Fibroblast of mammary gland (primary cell): ENCODE measurements around the gene IFNL3.

ENCODE experiments used
- DNase-seq: peaks from one replicate; pipeline ENCODE4 v3.0.0-alpha.2; 2010; ENCODE audit warnings: low read depth
- H3K4me3 ChIP-seq: 2 replicates; pipeline ENCODE4 v1.5.1; 2011; ENCODE audit warnings: low read depth, mild to moderate bottlenecking, low read length, moderate library complexity; ENCODE audit not compliant: control insufficient read depth
- CTCF ChIP-seq: conservative IDR thresholded peaks from 2 replicates; pipeline ENCODE4 v1.5.1; 2011; ENCODE audit warnings: low read depth, low read length, inconsistent platforms; ENCODE audit not compliant: control insufficient read depth, insufficient read depth

The IFNL3 gene

GRCh38 chr19:39196860-39197562, 47.8 kb downstream of the IFNL3 start, which contains the start of gene NCCRP1:
TSS of gene NCCRP1 (plus strand) at chr19:39196964. CDS start at chr19:39196983, 19 bp downstream.
- H3K4me3 ChIP-seq: no peak within 1 kb of the TSS
- TF ChIP-seq CTCF: no peak

DNA sequence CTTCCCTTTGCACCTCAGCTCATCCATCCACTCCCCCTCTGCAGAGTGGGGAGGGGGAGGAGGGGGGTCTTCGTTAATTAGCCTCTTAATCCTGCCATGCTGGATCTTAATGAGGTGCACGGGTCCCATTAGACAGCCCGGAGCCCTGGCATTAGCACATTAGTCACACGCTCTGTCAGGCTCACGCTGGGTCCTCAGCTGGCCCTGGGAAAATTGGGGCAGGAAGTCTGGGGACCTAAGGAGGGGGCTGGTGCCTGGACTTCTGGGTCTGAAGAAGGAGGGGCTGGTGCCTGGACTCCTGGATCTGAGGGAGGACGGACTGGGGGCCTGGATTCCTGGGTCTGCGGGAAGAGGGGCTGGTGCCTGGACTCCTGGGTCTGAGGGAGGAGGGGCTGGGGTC, 48.5 kb downstream of the IFNL3 start:
- DNase-seq: no peak
- no peak overlapping the region for H3K4me3 ChIP-seq
- no peak for TF ChIP-seq CTCF

More at GRCh38 chr19:39196860-39197562, 47.8 kb downstream of the IFNL3 start, which contains the start of gene NCCRP1:
- no peak for DNase-seq

DNA sequence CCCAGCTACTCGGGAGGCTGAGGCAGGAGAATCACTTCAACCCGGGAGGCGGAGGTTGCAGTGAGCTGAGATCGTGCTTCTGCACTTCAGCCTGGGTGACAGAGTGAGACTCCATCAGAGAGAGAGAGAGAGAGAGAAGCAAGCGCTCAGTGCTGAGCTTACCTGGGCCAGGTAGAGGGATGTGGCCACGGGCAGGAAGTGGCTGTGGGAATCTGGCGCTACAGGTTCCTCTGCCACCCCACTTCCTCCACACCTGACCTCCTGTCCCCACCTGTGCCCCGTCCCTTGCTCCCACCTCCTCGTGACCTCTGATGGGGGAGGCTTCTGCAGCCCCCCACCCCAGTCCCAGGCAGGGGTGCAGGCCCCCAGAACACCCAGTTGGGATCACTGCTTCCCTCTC, 49.1 kb downstream of the IFNL3 start:
- no peak for TF ChIP-seq CTCF
- H3K4me3 ChIP-seq: no peak overlapping the region
- DNase-seq: no peak

DNA sequence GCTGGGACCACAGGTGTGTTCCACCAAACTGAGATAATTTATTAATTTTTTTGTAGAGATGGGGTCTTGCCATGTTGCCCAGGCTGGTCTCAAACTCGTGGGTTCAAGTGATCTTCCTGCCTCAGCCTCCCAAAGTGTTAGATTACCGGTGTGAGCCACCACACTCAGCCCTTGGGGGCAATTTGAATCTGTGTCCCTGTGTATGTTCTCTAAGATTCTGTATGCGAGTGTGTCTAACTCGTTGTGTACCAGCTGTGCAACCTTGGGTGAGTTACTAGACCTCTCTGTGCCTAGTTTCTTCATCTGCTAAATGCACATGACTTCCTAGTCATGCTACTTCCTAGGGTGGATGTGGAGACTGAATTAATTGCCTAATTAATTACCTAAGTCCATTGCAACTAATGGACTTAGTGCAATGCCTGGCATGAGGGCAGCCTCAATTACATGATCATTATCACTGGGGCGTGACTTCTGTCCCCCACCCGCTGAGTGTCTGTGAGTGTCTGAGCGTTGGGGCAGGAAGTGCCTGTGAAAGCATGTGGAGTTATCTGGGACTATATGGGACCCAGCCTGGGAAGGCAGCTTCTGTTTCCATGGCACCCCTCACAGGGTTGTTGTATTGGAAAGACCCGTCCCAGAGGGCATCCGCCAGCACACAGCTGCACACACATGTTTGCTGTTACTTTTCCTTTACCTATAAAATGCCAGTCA, 49.8 kb downstream of the IFNL3 start:
- DNase-seq: no peak
- no peak for TF ChIP-seq CTCF
- no peak overlapping the region for H3K4me3 ChIP-seq

DNA sequence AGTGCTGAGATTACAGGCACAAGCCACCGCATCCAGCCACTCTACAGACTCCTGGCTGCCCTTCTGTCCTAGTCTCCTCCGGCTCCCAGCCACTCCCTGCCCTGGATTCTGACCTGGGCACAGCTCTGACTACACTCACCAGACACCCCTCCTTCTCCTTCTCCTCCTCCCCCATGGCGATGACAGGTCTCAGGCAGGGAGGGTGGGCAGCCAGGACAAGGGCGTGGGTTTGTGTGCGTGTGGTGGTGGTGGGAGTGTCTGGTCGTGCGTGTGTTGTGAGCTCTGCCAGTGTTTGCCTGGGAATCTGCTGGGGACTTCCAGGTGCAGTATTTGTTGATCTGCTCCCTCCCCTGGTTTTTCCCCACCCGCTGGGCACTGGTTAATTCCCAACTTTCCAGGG, 51.0 kb downstream of the IFNL3 start:
- no peak for DNase-seq
- TF ChIP-seq CTCF: no peak
- H3K4me3 ChIP-seq: no peak overlapping the region
